GM23338 (cell line): ENCODE results near the gene GSDME. TPM values are rescaled to one million over a fixed set of nuclear protein-coding genes. Genes with fewer than 3 reads are reported as not detected.

Experiments used
- ATAC-seq: fragments of 200-7000 bp; cut with Tn5 transposase; 3 replicates; pipeline ENCODE4 v1.9.1; 2020
- DNase-seq: peaks from one replicate; pipeline ENCODE4 v3.0.0-alpha.2; 2015; ENCODE audit warnings: low spot score
- H2AFZ ChIP-seq: fragments of 200-600 bp; sonication (generic); 2 replicates; pipeline ENCODE4 v1.8.0; 2016; ENCODE audit warnings: antibody characterized with exemption, mild to moderate bottlenecking, moderate library complexity
- H3F3A ChIP-seq: fragments of 200-600 bp; sonication (generic); replicated peaks from 2 replicates; pipeline ENCODE4 v1.8.0; 2017; ENCODE audit warnings: antibody characterized with exemption, mixed run types, low read depth
- H3K27ac ChIP-seq: fragments of 200-600 bp; sonication (generic); 2 replicates; pipeline ENCODE4 v1.6.1; 2016; ENCODE audit warnings: low read depth
- H3K27me3 ChIP-seq: fragments of 200-600 bp; sonication (generic); 2 replicates; pipeline ENCODE4 v1.8.0; 2016; ENCODE audit warnings: mild to moderate bottlenecking, mixed run types, moderate library complexity; ENCODE audit not compliant: insufficient read depth
- H3K36me3 ChIP-seq: fragments of 200-600 bp; sonication (generic); 2 replicates; pipeline ENCODE4 v1.8.0; 2016; ENCODE audit warnings: mild to moderate bottlenecking; ENCODE audit not compliant: insufficient read depth
- H3K4me1 ChIP-seq: fragments of 200-600 bp; sonication (generic); 2 replicates; pipeline ENCODE4 v1.8.0; 2016; ENCODE audit warnings: mild to moderate bottlenecking, moderate library complexity; ENCODE audit not compliant: insufficient read depth
- H3K4me2 ChIP-seq: fragments of 200-600 bp; sonication (generic); 2 replicates; pipeline ENCODE4 v1.7.1; 2017; ENCODE audit warnings: mixed run types
- H3K4me3 ChIP-seq: fragments of 200-600 bp; sonication (generic); 2 replicates; pipeline ENCODE4 v1.6.1; 2016; ENCODE audit warnings: mixed run types
- H3K79me2 ChIP-seq: fragments of 200-600 bp; sonication (generic); replicated peaks from 2 replicates; pipeline ENCODE4 v1.8.0; 2017; ENCODE audit warnings: mild to moderate bottlenecking; ENCODE audit not compliant: insufficient read depth
- H3K9me2 ChIP-seq: fragments of 200-600 bp; sonication (generic); 2 replicates; pipeline ENCODE4 v1.8.0; 2017; ENCODE audit not compliant: insufficient read depth
- H4K20me1 ChIP-seq: fragments of 200-600 bp; sonication (generic); replicated peaks from 2 replicates; pipeline ENCODE4 v1.8.0; 2017; ENCODE audit warnings: mild to moderate bottlenecking; ENCODE audit not compliant: insufficient read depth
- H3K27ac Mint-ChIP-seq: 2 replicates; pipeline ENCODE4 v1.8.0; 2020; ENCODE audit warnings: inconsistent platforms, mild to moderate bottlenecking, moderate library complexity, mixed read lengths
- H3K27me3 Mint-ChIP-seq: 3 replicates; pipeline ENCODE4 v1.8.0; 2022; ENCODE audit warnings: low read depth, mild to moderate bottlenecking, moderate library complexity, mixed read lengths, inconsistent platforms; ENCODE audit not compliant: insufficient read depth, poor library complexity
- H3K36me3 Mint-ChIP-seq: 3 replicates; pipeline ENCODE4 v1.8.0; 2021; ENCODE audit warnings: low read depth, mild to moderate bottlenecking, inconsistent platforms, moderate library complexity, mixed read lengths
- H3K4me1 Mint-ChIP-seq: 3 replicates; pipeline ENCODE4 v1.8.0; 2020; ENCODE audit warnings: mild to moderate bottlenecking, inconsistent platforms, mixed read lengths
- H3K4me3 Mint-ChIP-seq: 3 replicates; pipeline ENCODE4 v1.8.0; 2021; ENCODE audit warnings: moderate library complexity, mild to moderate bottlenecking, inconsistent platforms, mixed read lengths
- H3K9me3 Mint-ChIP-seq: 3 replicates; pipeline ENCODE4 v1.8.0; 2020; ENCODE audit warnings: moderate library complexity, mild to moderate bottlenecking, inconsistent platforms, mixed read lengths
- CREB1 ChIP-seq: fragments of 250-450 bp; sonication (Bioruptor Pico); IDR thresholded peaks from 2 replicates; pipeline ENCODE4 v1.5.0; 2020; ENCODE audit warnings: low read depth, mild to moderate bottlenecking, moderate library complexity
- EZH2phosphoT487 ChIP-seq: fragments of 200-600 bp; sonication (generic); IDR thresholded peaks from one replicate; pipeline ENCODE4 v1.8.1; 2018; ENCODE audit warnings: antibody characterized with exemption; ENCODE audit not compliant: unreplicated experiment
- JUNB ChIP-seq: IDR thresholded peaks from one replicate; pipeline ENCODE4 v1.6.1; 2016; ENCODE audit warnings: antibody characterized with exemption; ENCODE audit not compliant: unreplicated experiment
- ZNF114 ChIP-seq: fragments of 250-450 bp; sonication (Bioruptor Pico); IDR thresholded peaks from 2 replicates; pipeline ENCODE4 v1.5.0; 2020; ENCODE audit warnings: mild to moderate bottlenecking, moderate library complexity
- polyA plus RNA-seq: library from polyadenylated mRNA; unstranded; fragments of >200 nt; fragmentation: Nextera tagmentation; extraction: Ambion mirVana; gene quantifications from 2 replicates; pipeline ENCODE4 v1.2.1, GENCODE V29; 2016
- total RNA-seq: library from RNA; depleted of rRNA; stranded (reverse); fragments of >200 nt; shearing (Covaris generic); gene quantifications from 2 replicates; pipeline ENCODE4 v1.2.3, GENCODE V29; 2014
- TF ChIP-seq, protein P1 (sequence below): fragments of 250-450 bp; sonication (Bioruptor Pico); IDR thresholded peaks from 2 replicates; pipeline ENCODE4 v1.5.0; 2020; ENCODE audit warnings: mild to moderate bottlenecking, moderate library complexity
- TF ChIP-seq, protein P2 (sequence below), 2 experiments: fragments of 200-600 bp in 1 of 2; sonication (generic) in 1 of 2; conservative IDR thresholded peaks; 2 replicates each; pipeline versions ENCODE4 v1.5.1 to v1.6.1; 2016 to 2017; ENCODE audit warnings: antibody characterized with exemption in 2 of 2, low read depth in 2 of 2, mild to moderate bottlenecking in 2 of 2, moderate library complexity in 1 of 2

The GSDME gene
- total and polyA plus RNA-seq, 2 experiments from 2014 or later, result 8.3 to 8.5 TPM

DNA sequence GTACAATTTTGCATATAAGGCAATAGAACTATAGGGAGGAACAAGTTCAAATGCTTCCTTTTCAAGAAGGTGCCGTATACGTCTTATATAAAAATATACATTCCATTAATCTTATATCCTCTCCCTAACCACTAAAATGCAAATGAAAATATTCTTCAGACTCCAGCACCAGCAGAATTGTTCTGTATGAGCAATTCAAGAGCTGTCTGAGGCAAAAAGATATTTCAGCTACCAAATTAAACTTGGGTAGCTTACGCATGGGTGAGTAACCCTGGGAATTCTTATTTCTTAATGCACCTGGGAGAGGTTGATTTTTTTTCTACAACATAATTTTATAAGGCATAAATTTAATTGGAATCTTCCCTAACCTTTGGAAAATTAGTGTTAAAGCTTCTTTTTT lies 42.2 kb upstream of the GSDME start:
- Histone ChIP-seq H3K79me2 (no peaks in the 10 kb centered on the region), H3K9me2 (no peaks in the 10 kb centered on the region), H3K27me3 (no peaks in the 10 kb centered on the region), H3K4me2 (no peak overlapping the region), H4K20me1 (no peaks in the 10 kb centered on the region), H2AFZ (no peak overlapping the region), H3F3A (no peaks in the 10 kb centered on the region), H3K4me3 (no peak overlapping the region), H3K4me1 (no peaks in the 10 kb centered on the region), H3K27ac (no peak overlapping the region), H3K36me3 (0 out of 2 replicates have a peak, but pooled peaks cover 12% of the 10 kb centered on the region)
- H3K9me3 Mint-ChIP-seq, result no peaks in the 10 kb centered on the region
- no peaks in the 10 kb centered on the region for H3K27me3 Mint-ChIP-seq
- TF ChIP-seq, protein P1, sequence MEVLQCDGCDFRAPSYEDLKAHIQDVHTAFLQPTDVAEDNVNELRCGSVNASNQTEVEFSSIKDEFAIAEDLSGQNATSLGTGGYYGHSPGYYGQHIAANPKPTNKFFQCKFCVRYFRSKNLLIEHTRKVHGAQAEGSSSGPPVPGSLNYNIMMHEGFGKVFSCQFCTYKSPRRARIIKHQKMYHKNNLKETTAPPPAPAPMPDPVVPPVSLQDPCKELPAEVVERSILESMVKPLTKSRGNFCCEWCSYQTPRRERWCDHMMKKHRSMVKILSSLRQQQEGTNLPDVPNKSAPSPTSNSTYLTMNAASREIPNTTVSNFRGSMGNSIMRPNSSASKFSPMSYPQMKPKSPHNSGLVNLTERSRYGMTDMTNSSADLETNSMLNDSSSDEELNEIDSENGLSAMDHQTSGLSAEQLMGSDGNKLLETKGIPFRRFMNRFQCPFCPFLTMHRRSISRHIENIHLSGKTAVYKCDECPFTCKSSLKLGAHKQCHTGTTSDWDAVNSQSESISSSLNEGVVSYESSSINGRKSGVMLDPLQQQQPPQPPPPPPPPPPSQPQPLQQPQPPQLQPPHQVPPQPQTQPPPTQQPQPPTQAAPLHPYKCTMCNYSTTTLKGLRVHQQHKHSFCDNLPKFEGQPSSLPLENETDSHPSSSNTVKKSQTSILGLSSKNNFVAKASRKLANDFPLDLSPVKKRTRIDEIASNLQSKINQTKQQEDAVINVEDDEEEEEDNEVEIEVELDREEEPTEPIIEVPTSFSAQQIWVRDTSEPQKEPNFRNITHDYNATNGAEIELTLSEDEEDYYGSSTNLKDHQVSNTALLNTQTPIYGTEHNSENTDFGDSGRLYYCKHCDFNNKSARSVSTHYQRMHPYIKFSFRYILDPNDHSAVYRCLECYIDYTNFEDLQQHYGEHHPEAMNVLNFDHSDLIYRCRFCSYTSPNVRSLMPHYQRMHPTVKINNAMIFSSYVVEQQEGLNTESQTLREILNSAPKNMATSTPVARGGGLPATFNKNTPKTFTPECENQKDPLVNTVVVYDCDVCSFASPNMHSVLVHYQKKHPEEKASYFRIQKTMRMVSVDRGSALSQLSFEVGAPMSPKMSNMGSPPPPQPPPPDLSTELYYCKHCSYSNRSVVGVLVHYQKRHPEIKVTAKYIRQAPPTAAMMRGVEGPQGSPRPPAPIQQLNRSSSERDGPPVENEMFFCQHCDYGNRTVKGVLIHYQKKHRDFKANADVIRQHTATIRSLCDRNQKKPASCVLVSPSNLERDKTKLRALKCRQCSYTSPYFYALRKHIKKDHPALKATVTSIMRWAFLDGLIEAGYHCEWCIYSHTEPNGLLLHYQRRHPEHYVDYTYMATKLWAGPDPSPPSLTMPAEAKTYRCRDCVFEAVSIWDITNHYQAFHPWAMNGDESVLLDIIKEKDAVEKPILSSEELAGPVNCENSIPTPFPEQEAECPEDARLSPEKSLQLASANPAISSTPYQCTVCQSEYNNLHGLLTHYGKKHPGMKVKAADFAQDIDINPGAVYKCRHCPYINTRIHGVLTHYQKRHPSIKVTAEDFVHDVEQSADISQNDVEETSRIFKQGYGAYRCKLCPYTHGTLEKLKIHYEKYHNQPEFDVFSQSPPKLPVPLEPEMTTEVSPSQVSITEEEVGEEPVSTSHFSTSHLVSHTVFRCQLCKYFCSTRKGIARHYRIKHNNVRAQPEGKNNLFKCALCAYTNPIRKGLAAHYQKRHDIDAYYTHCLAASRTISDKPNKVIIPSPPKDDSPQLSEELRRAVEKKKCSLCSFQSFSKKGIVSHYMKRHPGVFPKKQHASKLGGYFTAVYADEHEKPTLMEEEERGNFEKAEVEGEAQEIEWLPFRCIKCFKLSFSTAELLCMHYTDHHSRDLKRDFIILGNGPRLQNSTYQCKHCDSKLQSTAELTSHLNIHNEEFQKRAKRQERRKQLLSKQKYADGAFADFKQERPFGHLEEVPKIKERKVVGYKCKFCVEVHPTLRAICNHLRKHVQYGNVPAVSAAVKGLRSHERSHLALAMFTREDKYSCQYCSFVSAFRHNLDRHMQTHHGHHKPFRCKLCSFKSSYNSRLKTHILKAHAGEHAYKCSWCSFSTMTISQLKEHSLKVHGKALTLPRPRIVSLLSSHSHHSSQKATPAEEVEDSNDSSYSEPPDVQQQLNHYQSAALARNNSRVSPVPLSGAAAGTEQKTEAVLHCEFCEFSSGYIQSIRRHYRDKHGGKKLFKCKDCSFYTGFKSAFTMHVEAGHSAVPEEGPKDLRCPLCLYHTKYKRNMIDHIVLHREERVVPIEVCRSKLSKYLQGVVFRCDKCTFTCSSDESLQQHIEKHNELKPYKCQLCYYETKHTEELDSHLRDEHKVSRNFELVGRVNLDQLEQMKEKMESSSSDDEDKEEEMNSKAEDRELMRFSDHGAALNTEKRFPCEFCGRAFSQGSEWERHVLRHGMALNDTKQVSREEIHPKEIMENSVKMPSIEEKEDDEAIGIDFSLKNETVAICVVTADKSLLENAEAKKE (CRISPR knock-in tag), result no peak
- no peak for TF ChIP-seq CREB1
- no peak for TF ChIP-seq JUNB
- no peak for TF ChIP-seq ZNF114 (CRISPR knock-in tag)
- TF ChIP-seq, protein P2, sequence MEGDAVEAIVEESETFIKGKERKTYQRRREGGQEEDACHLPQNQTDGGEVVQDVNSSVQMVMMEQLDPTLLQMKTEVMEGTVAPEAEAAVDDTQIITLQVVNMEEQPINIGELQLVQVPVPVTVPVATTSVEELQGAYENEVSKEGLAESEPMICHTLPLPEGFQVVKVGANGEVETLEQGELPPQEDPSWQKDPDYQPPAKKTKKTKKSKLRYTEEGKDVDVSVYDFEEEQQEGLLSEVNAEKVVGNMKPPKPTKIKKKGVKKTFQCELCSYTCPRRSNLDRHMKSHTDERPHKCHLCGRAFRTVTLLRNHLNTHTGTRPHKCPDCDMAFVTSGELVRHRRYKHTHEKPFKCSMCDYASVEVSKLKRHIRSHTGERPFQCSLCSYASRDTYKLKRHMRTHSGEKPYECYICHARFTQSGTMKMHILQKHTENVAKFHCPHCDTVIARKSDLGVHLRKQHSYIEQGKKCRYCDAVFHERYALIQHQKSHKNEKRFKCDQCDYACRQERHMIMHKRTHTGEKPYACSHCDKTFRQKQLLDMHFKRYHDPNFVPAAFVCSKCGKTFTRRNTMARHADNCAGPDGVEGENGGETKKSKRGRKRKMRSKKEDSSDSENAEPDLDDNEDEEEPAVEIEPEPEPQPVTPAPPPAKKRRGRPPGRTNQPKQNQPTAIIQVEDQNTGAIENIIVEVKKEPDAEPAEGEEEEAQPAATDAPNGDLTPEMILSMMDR (conservative IDR thresholded peaks at IDR 0.05; ENCODE audit: low read depth in 2 of 2), result no peak
- no peak for TF ChIP-seq EZH2phosphoT487
- H3K4me1 Mint-ChIP-seq, result peaks cover 9% of the 10 kb centered on the region
- H3K27ac Mint-ChIP-seq, result no peak overlapping the region
- H3K4me3 Mint-ChIP-seq, result no peak overlapping the region
- no peak for ATAC-seq
- H3K36me3 Mint-ChIP-seq, result peaks cover 33% of the 10 kb centered on the region
- DNase-seq, result no peak
